Ovary (tissue), 3 donors: ENCODE data around the gene ARL6IP5.

Experiments
- CTCF ChIP-seq, 3 donors: fragments of 450-650 bp in 2 of 3; fragments of 200-600 bp in 1 of 3; IDR thresholded peaks; one replicate each; pipeline versions ENCODE4 v1.5.1 to v1.8.0; 2016 to 2022; ENCODE audit warnings: antibody characterized with exemption in 3 of 3, mild to moderate bottlenecking in 1 of 3
- EP300 ChIP-seq: sonication (generic); formaldehyde crosslinking; IDR thresholded peaks from one replicate; pipeline ENCODE4 v1.6.1; 2017; ENCODE audit warnings: antibody characterized with exemption
- donor health status: DM: no; HTN: no; CAD: no.

DNA sequence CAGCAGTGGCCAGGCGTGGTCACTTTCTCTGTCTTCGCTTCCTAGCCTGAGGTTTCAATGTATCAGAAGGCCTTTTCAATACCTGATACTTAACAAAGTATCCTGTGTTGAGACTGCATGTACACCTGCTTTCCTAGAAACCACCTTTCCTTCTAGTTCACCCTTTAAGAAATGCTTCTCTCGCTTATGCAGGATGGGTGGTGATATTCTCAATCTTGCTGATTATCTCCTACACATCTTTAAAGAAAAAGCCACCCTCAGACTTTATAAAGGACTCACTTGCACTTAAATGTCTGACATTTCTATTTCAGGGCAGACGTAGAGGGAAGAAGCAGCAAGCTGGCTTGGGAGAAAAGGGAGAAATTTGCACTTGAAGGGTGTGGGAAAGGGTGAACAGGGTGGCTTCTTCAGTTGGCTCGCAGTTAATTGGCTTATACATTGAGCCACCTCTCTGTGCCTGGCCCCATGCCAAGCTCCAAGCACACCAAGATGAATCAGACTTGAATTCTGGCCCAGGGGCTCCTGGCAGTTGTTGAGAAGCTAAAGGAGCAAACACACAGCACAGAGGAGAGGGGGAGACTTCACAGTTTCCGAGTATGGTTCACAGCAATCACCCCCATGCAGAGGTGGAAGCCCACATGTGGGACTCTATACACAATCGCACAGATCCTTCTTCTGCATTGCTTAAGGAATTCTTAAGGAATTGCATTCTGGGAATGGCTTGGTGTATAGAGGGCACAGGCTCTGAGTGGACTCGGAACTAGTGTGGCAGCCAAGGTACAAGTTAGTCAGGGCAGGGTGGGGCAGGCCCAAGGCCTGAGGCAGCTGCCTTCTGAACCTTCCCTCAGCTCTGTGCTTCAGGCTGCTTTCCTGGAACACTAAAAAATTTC, 1.3 kb downstream of the ARL6IP5 start:
- TF ChIP-seq CTCF (IDR thresholded peaks at IDR 0.05), result no peak
- no peak for TF ChIP-seq EP300
